Measurements from ENCODE around the gene TOX2. TPM values are rescaled to one million over a fixed set of nuclear protein-coding genes. Genes with fewer than 3 reads are reported as not detected.

The TOX2 gene
- total and polyA plus RNA-seq, 2 of the 8 experiments (the other 6 are each of a cell fraction or from before 2014, with no cell fraction given), result 1.8 to 3.4 TPM

GRCh38 chr20:43913291-43914025 is 1.2 kb upstream of the TOX2 start (continued):
- TF ChIP-seq SIRT6 (IDR thresholded peaks at IDR 0.05; ENCODE audit: low read length), result no peak
- TF ChIP-seq FOSL1 (IDR thresholded peaks at IDR 0.05; ENCODE audit: insufficient read depth, low read depth, low read length), result no peak
- TF ChIP-seq ZNF274 (IDR thresholded peaks at IDR 0.05; ENCODE audit: borderline replicate concordance, extremely low read depth, low read length), result no peak
- no peak for TF ChIP-seq EZH2 (IDR thresholded peaks at IDR 0.05; ENCODE audit: low read depth, low read length, severe bottlenecking)
- TF ChIP-seq POLR2AphosphoS5 (IDR thresholded peaks at IDR 0.05; ENCODE audit: low read depth, low read length), result no peak

Data from H1 (cell line).